Measurements from ENCODE around the gene ITGAL. TPM values are rescaled to one million over a fixed set of nuclear protein-coding genes. Genes with fewer than 3 reads are reported as not detected.

The ITGAL gene
- total and polyA plus RNA-seq, 2 of the 13 experiments (the other 11 are each of a cell fraction or from before 2014, with no cell fraction given): 0.86 to 1.2 TPM

GRCh38 chr16:30521873-30522641 is 49.5 kb downstream of the ITGAL start (continued):
- no peak for TF ChIP-seq ZNF282 (IDR thresholded peaks at IDR 0.05; ENCODE audit: partially characterized antibody)
- TF ChIP-seq ZNF33A (CRISPR knock-in tag; IDR thresholded peaks at IDR 0.05; ENCODE audit: borderline replicate concordance): no peak
- no peak for TF ChIP-seq REST (IDR thresholded peaks at IDR 0.05; ENCODE audit: borderline replicate concordance in 1 of 2, low read depth in 1 of 2, low read length in 2 of 2)
- TF ChIP-seq ELF4 (CRISPR knock-in tag; IDR thresholded peaks at IDR 0.05; ENCODE audit: borderline replicate concordance): no peak
- TF ChIP-seq ZNF34 (CRISPR knock-in tag; IDR thresholded peaks at IDR 0.05; ENCODE audit: borderline replicate concordance): no peak
- no peak for TF ChIP-seq TAF15 (IDR thresholded peaks at IDR 0.05; ENCODE audit: low read depth, low read length, poor library complexity, severe bottlenecking)
- TF ChIP-seq PHF20 (CRISPR knock-in tag; IDR thresholded peaks at IDR 0.05): no peak
- TF ChIP-seq YEATS2 (CRISPR knock-in tag; IDR thresholded peaks at IDR 0.05; ENCODE audit: borderline replicate concordance): peak; percentile 41; the same call in 1 of the 2 replicates
- no peak for TF ChIP-seq ZNF234 (CRISPR knock-in tag; conservative IDR thresholded peaks at IDR 0.05)
- no peak for TF ChIP-seq RARG (CRISPR knock-in tag; IDR thresholded peaks at IDR 0.05; ENCODE audit: low read depth)
- TF ChIP-seq ZNF138 (CRISPR knock-in tag; IDR thresholded peaks at IDR 0.05; ENCODE audit: low read depth): no peak
- TF ChIP-seq BCL3 (CRISPR knock-in tag; IDR thresholded peaks at IDR 0.05): 0 out of 2 replicates have a peak, but pooled peaks have one; percentile 62
- no peak for TF ChIP-seq STAT5B (CRISPR knock-in tag; IDR thresholded peaks at IDR 0.05)
- TF ChIP-seq NFIB (CRISPR knock-in tag; IDR thresholded peaks at IDR 0.05; ENCODE audit: borderline replicate concordance): no peak
- no peak for TF ChIP-seq NCOA2 (CRISPR knock-in tag; IDR thresholded peaks at IDR 0.05)
- TF ChIP-seq IRF2 (CRISPR knock-in tag; IDR thresholded peaks at IDR 0.05): 0 out of 2 replicates have a peak, but pooled peaks have one; percentile 33
- TF ChIP-seq ZNF335 (CRISPR knock-in tag; IDR thresholded peaks at IDR 0.05): no peak
- peak; percentile 48; the same call in 1 of the 2 replicates for TF ChIP-seq RFXAP (CRISPR knock-in tag; IDR thresholded peaks at IDR 0.05; ENCODE audit: borderline replicate concordance)
- TF ChIP-seq MIER3 (CRISPR knock-in tag; IDR thresholded peaks at IDR 0.05; ENCODE audit: borderline replicate concordance): peak; percentile 61; the same call in 1 of the 2 replicates
- TF ChIP-seq BHLHE40 (IDR thresholded peaks at IDR 0.05; ENCODE audit: low read length): no peak
- TF ChIP-seq ZNF256 (CRISPR knock-in tag; conservative IDR thresholded peaks at IDR 0.05): no peak
- no peak for TF ChIP-seq FIP1L1 (IDR thresholded peaks at IDR 0.05; ENCODE audit: borderline replicate concordance, insufficient read depth, low read depth, low read length)
- 0 out of 2 replicates have a peak, but pooled peaks have one; percentile 19 for TF ChIP-seq RFX5 (IDR thresholded peaks at IDR 0.05; ENCODE audit: low read depth, low read length)
- peak; percentile 47; the same call in 1 of the 2 replicates for TF ChIP-seq RNF2 (conservative IDR thresholded peaks at IDR 0.05; ENCODE audit: low read depth)
- no peak for TF ChIP-seq CREB3 (CRISPR knock-in tag; IDR thresholded peaks at IDR 0.05)
